Upper lobe of right lung (tissue), 1 donor: ENCODE measurements around the gene CFAP68. TPM values are rescaled to one million over a fixed set of nuclear protein-coding genes. Genes with fewer than 3 reads are reported as not detected.

Source experiments
- ATAC-seq: fragments of 200-7000 bp; cut with Tn5 transposase; one replicate; pipeline ENCODE4 v1.9.1; 2020; ENCODE audit warnings: mild to moderate bottlenecking, moderate library complexity
- DNase-seq: peaks from one replicate; pipeline ENCODE4 v3.0.0-alpha.2; 2020
- H3K27ac ChIP-seq: fragments of 200-600 bp; one replicate; pipeline ENCODE4 v1.8.0; 2022
- H3K27me3 ChIP-seq: fragments of 200-600 bp; one replicate; pipeline ENCODE4 v1.8.0; 2022; ENCODE audit warnings: mild to moderate bottlenecking
- H3K36me3 ChIP-seq: fragments of 200-600 bp; one replicate; pipeline ENCODE4 v1.8.0; 2022
- H3K4me1 ChIP-seq: fragments of 200-600 bp; one replicate; pipeline ENCODE4 v1.8.0; 2022
- H3K4me3 ChIP-seq: fragments of 200-600 bp; one replicate; pipeline ENCODE4 v1.8.0; 2022; ENCODE audit warnings: mild to moderate bottlenecking
- H3K9me3 ChIP-seq: fragments of 200-600 bp; one replicate; pipeline ENCODE4 v1.8.0; 2022
- CTCF ChIP-seq: fragments of 200-600 bp; IDR thresholded peaks from one replicate; pipeline ENCODE4 v1.8.0; 2022; ENCODE audit warnings: antibody characterized with exemption
- intact Hi-C: fragments of 100-400 bp; cut with DNase I; formaldehyde crosslinking; loops from one replicate; pipeline ENCODE4 v1.11.0; 2022
- long read RNA-seq: library from polyadenylated mRNA; unstranded; transcript quantifications from one replicate; pipeline ENCODE4 v2.0.0, GENCODE V29; 2021
- total RNA-seq: library from RNA; stranded (reverse); fragmentation: NEBNext Ultra II Directional; extraction: Animal tissue kit (Norgen Biotek cat#: 25700); gene quantifications from one replicate; pipeline ENCODE4 v1.2.1, GENCODE V29; 2021
- donor health status: DM: no; HTN: yes; CAD: no; lungs with severe emphysema.

The CFAP68 gene
- 20.0 TPM for total RNA-seq
- long read RNA-seq, partial matches to known transcripts: 1 of 4 reads
- long read RNA-seq, other reads (novel, unspliced or antisense): 0 of 4 reads

GRCh38 chr11:111878849-111879636 lies at the start of gene CFAP68, which contains the start of gene FDXACB1:
Gene CFAP68, plus strand, starts transcription at chr11:111879541. Its CDS starts 20 bp downstream, at chr11:111879561.
Gene FDXACB1, minus strand, starts transcription at chr11:111879165. Its CDS starts 33 bp downstream, at chr11:111879132.
- H3K36me3 ChIP-seq: no peaks in the 10 kb centered on the region
- intact Hi-C loops: no loop called here
- peak within 1 kb of the TSS; percentile 73 for H3K4me3 ChIP-seq
- ATAC-seq: peak; percentile 98
- H3K27me3 ChIP-seq: no peaks in the 10 kb centered on the region
- peak; percentile 95 for TF ChIP-seq CTCF
- H3K4me1 ChIP-seq: peaks cover 7% of the 10 kb centered on the region
- peak; percentile 97 for DNase-seq
- H3K27ac ChIP-seq: peak within 1 kb of the TSS; percentile 95
- H3K9me3 ChIP-seq: no peaks in the 10 kb centered on the region

GRCh38 chr11:111833524-111833923 lies 45.8 kb upstream of the CFAP68 start:
- intact Hi-C loops: loop anchor here (10.0 kb wide), 1 partner anchor 239 kb away; no protein-coding TSS in a partner anchor
- ATAC-seq: no peak
- H3K27ac ChIP-seq: no peak overlapping the region
- no peak for DNase-seq
- H3K27me3 ChIP-seq: no peaks in the 10 kb centered on the region
- no peak overlapping the region for H3K4me3 ChIP-seq
- no peak for TF ChIP-seq CTCF
- peaks cover 52% of the 10 kb centered on the region for H3K36me3 ChIP-seq
- H3K9me3 ChIP-seq: no peaks in the 10 kb centered on the region
- H3K4me1 ChIP-seq: peaks cover 19% of the 10 kb centered on the region

GRCh38 chr11:111834432-111835163 lies 44.7 kb upstream of the CFAP68 start:
- TF ChIP-seq CTCF: no peak
- H3K4me3 ChIP-seq: no peak overlapping the region
- no peaks in the 10 kb centered on the region for H3K27me3 ChIP-seq
- no peak for ATAC-seq
- peaks cover 19% of the 10 kb centered on the region for H3K4me1 ChIP-seq
- no peak for DNase-seq
- H3K9me3 ChIP-seq: no peaks in the 10 kb centered on the region
- intact Hi-C loops: loop anchor here (10.0 kb wide), 1 partner anchor 240 kb away; no protein-coding TSS in a partner anchor
- no peak overlapping the region for H3K27ac ChIP-seq
- H3K36me3 ChIP-seq: peaks cover 52% of the 10 kb centered on the region

- Histone ChIP-seq H3K27ac (no peak overlapping the region), H3K9me3 (no peaks in the 10 kb centered on the region), H3K27me3 (no peaks in the 10 kb centered on the region), H3K4me1 (peaks cover 19% of the 10 kb centered on the region), H3K4me3 (no peak overlapping the region), H3K36me3 (peaks cover 49% of the 10 kb centered on the region)
- ATAC-seq: no peak
- DNase-seq: no peak
- TF ChIP-seq CTCF: no peak
- intact Hi-C loops: loop anchor here (10.0 kb wide), 1 partner anchor 241 kb away; no protein-coding TSS in a partner anchor
Observed at GRCh38 chr11:111835665-111836064, 43.7 kb upstream of the CFAP68 start.

GRCh38 chr11:111836162-111836561 lies 43.2 kb upstream of the CFAP68 start:
- Histone ChIP-seq H3K36me3 (peaks cover 44% of the 10 kb centered on the region), H3K27me3 (no peaks in the 10 kb centered on the region), H3K4me3 (no peak overlapping the region), H3K9me3 (no peaks in the 10 kb centered on the region), H3K4me1 (peaks cover 19% of the 10 kb centered on the region), H3K27ac (no peak overlapping the region)
- intact Hi-C loops: loop anchor here (10.0 kb wide), 1 partner anchor 241 kb away; no protein-coding TSS in a partner anchor
- no peak for TF ChIP-seq CTCF
- ATAC-seq (no peak), DNase-seq (no peak)
